Measurements from ENCODE around the gene ARHGAP23.

Gene ARHGAP23, protein sequence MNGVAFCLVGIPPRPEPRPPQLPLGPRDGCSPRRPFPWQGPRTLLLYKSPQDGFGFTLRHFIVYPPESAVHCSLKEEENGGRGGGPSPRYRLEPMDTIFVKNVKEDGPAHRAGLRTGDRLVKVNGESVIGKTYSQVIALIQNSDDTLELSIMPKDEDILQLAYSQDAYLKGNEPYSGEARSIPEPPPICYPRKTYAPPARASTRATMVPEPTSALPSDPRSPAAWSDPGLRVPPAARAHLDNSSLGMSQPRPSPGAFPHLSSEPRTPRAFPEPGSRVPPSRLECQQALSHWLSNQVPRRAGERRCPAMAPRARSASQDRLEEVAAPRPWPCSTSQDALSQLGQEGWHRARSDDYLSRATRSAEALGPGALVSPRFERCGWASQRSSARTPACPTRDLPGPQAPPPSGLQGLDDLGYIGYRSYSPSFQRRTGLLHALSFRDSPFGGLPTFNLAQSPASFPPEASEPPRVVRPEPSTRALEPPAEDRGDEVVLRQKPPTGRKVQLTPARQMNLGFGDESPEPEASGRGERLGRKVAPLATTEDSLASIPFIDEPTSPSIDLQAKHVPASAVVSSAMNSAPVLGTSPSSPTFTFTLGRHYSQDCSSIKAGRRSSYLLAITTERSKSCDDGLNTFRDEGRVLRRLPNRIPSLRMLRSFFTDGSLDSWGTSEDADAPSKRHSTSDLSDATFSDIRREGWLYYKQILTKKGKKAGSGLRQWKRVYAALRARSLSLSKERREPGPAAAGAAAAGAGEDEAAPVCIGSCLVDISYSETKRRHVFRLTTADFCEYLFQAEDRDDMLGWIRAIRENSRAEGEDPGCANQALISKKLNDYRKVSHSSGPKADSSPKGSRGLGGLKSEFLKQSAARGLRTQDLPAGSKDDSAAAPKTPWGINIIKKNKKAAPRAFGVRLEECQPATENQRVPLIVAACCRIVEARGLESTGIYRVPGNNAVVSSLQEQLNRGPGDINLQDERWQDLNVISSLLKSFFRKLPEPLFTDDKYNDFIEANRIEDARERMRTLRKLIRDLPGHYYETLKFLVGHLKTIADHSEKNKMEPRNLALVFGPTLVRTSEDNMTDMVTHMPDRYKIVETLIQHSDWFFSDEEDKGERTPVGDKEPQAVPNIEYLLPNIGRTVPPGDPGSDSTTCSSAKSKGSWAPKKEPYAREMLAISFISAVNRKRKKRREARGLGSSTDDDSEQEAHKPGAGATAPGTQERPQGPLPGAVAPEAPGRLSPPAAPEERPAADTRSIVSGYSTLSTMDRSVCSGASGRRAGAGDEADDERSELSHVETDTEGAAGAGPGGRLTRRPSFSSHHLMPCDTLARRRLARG (N-terminal part only)

GRCh38 chr17:38428112-38428642, at the start of gene ARHGAP23:
Gene ARHGAP23, plus strand, starts transcription at chr17:38428464. Its CDS starts 22 bp downstream, at chr17:38428486.
- peak; percentile 31 to 40 for DNase-seq

GRCh38 chr17:38379448-38379847, 48.8 kb upstream of the ARHGAP23 start:
- DNase-seq, result no peak

DNA sequence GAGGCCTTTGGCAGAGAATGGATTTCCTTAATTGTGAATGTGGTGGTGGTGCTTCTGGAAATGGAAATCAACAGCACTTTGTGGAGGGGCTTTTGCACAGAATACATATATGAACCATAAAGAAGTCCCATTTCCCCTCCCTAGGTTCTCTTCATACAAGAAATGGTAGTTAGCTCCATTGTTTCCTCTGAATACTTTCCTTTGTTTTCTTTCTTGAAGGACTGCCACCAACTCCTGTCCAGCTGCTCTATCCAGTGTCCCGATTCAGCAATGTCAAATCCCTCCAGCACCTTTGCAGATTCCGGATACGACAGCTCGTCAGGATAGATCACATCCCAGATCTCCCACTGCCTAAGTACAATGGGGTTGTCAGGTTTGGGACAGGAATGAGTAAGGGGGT, 33.2 kb upstream of the ARHGAP23 start:
- DNase-seq, result no peak

GRCh38 chr17:38397227-38397626, 31.0 kb upstream of the ARHGAP23 start:
- DNase-seq, result no peak

DNA sequence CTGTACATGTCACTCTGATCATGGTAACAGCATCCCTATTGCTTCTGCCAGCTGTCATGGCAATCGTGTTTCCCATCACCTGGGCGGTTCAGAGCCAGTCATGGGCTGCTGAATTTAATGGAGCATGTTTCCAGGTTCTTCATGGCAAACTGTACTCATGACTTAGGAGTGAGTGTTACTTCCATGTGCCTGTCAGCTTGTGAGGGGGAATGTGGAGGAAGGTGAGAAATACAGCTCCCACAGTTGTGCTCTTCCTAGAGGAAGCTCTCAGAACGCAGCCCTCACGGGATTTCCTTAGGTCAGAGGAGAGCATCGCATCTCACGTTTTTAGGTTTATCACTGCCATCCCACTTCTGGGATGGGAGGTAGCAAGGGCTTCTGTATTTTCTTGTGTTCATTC, 28.0 kb upstream of the ARHGAP23 start:
- DNase-seq, result no peak

DNA sequence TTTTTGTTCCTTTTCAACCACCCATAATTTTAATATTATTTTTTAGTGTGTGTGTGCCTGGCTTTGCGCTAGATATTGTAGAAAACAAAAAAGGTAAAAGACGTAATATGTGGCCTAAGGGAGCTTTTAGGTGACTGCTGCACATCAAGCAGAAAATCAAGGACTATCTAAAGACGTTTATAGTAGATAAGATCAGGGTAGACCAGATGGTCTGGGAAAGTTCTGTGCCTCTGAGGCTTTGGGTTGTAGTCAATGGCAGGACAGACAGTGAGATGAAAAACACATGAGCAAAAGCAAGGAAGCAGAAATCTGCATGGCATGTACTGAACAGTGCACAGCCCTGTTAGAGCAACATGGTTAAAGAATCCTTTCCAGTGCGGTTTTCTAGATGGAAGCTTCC, 26.8 kb upstream of the ARHGAP23 start:
- no peak for DNase-seq

GRCh38 chr17:38402897-38403296, 25.4 kb upstream of the ARHGAP23 start:
- no peak for DNase-seq

- no peak for DNase-seq
Observed at GRCh38 chr17:38403491-38403890, 24.8 kb upstream of the ARHGAP23 start.

DNA sequence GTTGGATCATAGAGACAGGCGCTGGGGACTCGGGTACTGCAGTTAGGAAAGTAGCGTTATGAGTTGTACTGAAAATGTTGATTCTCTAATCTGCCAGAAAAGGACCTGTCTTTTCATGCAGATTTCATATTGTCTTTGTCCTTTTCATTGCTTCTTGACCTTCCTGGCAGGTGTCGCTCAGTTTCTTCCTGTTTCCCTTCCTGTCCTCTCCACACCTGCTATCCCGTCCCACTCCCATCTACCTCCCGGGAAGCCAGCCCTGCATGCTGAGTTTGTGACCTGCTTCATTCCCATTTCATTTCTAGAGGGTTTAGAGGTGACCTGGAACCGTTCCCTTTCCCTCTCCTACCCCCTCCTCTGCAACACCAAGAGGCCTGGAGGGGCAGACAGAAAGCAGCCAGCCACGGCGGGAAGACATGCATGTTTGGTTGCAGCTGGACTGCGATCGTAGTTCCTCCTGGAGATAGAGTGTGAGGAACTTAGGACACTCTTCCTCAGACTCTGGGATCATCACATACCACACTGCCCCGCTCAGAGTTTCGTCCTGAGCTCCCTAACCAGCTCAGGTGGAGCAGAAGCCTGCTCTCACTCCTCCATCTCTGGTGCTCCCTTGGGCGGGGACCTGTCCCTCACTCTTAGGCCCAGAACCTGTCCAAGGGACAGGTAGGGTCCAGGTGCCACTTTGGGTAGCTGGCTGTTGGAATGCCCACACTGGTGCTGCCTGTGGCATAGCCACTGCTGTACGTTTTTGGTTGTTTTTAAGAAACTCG, 23.9 kb upstream of the ARHGAP23 start:
- DNase-seq, result no peak

GRCh38 chr17:38405654-38406053, 22.6 kb upstream of the ARHGAP23 start:
- DNase-seq, result no peak

GRCh38 chr17:38410201-38410600, 18.1 kb upstream of the ARHGAP23 start:
- DNase-seq, result no peak

DNA sequence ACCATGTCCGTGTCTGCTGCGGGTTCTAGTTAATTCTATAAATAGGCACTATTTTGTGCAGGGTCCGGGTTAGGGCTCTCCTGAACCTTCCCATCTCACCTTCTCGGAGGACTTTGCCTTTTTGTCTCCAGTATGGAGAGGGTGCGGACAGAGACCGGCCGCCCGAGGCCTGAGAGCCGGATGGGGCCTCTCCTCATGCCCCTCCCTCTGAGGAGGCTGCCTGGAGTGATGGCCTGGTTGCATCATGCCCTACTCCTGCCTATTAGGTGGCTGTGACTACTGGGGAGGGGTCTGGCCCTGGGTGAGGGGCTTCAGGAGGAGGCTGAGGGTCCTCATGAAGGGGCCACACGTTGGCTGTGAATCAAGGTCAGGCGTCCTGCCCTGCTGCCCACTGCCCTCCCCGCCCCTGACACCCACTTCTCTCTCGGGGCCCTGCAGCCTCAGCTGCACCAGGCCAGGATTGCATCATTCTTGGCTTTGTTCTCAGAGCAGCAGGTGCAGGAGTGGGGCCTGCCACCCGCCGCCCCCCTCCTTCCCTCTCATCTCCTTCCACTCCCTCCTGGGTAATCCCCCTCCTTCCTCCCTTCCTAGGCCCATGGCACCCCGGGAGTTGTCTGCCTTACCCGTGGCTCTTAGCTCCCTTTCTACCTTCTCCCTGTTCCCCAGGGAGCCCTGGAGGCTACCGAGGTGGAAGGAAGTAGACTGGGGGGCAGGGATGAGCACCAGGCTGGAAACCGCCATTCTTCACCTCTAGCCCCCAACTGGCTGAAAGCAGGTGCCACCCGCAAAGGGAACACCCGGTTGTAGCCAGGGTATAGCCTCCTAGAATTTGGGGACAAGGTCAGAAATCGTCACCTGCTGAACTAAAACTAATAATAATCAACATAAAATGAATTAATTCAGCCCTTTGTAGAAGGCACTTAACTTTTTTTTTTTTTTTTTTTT, 12.7 kb upstream of the ARHGAP23 start:
- peak in 1 of 2 donors; percentile 17 for DNase-seq

DNA sequence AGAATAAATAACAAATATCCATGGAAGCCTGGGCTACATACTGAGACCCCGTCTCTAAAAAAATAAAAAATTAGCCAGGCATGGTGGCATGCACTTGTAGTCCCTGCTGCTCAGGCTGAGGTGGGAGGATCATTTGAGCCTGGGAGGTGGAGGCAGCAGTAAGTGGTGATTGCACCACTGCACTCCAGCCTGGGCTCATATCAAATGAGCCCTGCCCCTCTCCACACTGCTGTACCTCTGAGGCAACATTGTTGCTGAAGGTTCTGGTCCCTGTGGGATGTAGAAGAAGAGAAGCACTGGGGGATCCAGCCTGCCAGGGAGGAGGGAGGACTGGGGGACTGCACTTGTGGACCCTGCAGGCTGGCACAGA, 11.4 kb upstream of the ARHGAP23 start:
- no peak for DNase-seq

DNA sequence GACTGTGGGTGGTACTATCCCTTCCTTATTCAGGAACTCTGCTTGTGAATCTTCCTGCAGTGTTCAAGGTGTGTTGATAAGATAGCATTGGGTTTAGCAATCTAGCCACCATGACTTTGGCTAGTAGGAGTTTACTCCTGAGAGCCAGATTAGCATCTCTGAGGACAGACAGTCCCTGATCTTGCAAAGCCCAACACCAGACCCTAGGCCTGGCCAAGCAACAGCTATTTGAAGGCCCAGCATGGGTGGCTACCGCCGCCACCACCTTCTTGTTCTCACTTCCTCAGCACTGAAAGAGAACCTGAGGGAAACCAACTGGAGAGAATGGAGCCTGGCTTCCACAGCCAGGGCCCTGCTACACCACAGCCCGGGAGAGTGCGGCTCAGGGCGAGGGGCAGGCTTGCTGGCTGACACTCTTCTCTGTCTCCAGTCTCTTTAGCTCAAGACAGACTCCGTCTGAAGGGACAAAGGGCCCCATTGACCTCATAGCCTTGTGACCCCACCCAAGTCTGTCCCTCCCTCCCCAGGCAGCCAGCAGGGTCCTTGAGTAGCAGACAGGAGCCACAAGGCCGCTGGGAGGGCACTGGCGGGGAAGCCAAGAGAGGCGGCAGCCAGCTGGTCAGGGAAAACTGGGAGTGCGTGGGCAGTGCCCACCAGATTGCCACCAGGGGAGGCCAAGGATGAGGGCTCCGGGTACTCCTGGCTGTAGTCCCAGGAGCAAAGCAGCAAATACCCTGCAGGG, 10.9 kb upstream of the ARHGAP23 start:
- no peak for DNase-seq

GRCh38 chr17:38418062-38418692, 10.1 kb upstream of the ARHGAP23 start:
- DNase-seq, result no peak

- DNase-seq, result peak in 1 of 2 donors; percentile 9
Observed at GRCh38 chr17:38418693-38419507, 9.4 kb upstream of the ARHGAP23 start.

GRCh38 chr17:38419508-38419981, 8.7 kb upstream of the ARHGAP23 start:
- DNase-seq, result no peak

DNA sequence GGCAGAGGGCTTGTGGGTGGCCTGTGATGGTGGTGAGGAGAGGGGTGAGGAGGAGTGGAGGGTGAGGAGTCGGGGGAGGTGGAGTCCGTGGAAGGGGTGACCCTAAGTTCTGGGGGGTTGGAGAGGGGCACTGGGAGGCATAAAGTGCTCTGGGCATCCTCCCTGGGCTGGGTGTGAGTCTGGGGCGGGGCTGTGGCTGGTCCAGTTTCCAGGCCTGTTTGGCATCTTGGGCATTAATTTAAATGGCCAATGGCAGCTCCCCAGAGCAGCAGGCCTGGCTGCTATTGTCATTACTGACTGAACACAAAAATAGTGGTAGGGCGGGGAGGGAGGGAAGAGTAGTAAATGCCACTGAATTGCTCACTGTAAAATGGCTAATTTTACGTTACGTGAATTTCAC, 7.7 kb upstream of the ARHGAP23 start:
- DNase-seq, result no peak

Measured in stimulated activated CD4-positive, alpha-beta T cell treated with anti-CD3 and anti-CD28 coated beads, Interleukin-2, amount 100 ng/mL, for 24 hours (primary cell).